ENCODE data around the gene USF2.

DNA sequence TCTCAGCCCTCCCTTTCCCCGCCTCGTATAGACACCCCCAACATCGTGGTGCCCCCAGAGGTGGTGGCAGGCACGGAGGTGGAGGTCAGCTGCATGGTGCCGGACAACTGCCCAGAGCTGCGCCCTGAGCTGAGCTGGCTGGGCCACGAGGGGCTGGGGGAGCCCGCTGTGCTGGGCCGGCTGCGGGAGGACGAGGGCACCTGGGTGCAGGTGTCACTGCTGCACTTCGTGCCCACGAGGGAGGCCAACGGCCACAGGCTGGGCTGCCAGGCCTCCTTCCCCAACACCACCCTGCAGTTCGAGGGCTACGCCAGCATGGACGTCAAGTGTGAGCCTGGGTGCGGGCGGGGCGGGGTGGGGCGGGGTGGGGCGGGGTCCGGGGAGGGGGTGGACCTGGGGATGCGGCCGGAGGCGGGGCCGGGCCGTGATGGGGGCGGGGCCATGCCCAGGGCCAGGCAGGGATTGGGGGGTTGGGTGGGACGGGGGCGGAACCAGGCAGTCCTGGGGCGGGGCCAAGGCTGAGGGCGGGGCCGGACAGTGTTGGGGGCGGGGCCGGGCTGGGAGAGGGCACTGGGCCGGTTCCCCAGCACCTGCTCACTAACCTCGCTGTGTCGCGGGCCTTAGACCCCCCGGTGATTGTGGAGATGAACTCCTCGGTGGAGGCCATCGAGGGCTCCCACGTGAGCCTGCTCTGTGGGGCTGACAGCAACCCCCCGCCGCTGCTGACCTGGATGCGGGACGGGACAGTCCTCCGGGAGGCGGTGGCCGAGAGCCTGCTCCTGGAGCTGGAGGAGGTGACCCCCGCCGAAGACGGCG is 31.0 kb downstream of the USF2 start:
- TF ChIP-seq, protein P1, sequence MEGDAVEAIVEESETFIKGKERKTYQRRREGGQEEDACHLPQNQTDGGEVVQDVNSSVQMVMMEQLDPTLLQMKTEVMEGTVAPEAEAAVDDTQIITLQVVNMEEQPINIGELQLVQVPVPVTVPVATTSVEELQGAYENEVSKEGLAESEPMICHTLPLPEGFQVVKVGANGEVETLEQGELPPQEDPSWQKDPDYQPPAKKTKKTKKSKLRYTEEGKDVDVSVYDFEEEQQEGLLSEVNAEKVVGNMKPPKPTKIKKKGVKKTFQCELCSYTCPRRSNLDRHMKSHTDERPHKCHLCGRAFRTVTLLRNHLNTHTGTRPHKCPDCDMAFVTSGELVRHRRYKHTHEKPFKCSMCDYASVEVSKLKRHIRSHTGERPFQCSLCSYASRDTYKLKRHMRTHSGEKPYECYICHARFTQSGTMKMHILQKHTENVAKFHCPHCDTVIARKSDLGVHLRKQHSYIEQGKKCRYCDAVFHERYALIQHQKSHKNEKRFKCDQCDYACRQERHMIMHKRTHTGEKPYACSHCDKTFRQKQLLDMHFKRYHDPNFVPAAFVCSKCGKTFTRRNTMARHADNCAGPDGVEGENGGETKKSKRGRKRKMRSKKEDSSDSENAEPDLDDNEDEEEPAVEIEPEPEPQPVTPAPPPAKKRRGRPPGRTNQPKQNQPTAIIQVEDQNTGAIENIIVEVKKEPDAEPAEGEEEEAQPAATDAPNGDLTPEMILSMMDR (IDR thresholded peaks at IDR 0.05): no peak
- TF ChIP-seq EZH2 (IDR thresholded peaks at IDR 0.05; ENCODE audit: borderline replicate concordance, insufficient read depth, low read depth, low read length, poor library complexity, severe bottlenecking): no peak

Data from B cell (primary cell).